Activated CD4-positive, alpha-beta T cell treated with anti-CD3 and anti-CD28 coated beads, Interleukin-2, amount 50 U/mL, for 24 hours (primary cell): Measurements from ENCODE around the gene SYNM.
"Not testable (repeated sequence)": the region's sequence is repeated elsewhere in the genome, so short reads cannot be mapped to it uniquely, and the experiment has no call there.

Experiments
- DNase-seq, 2 donors: peaks; one replicate each; pipeline ENCODE4 v3.0.0-alpha.2; 2020; ENCODE audit warnings: low read depth in 1 of 2, low spot score in 1 of 2

SYNM gene, protein sequence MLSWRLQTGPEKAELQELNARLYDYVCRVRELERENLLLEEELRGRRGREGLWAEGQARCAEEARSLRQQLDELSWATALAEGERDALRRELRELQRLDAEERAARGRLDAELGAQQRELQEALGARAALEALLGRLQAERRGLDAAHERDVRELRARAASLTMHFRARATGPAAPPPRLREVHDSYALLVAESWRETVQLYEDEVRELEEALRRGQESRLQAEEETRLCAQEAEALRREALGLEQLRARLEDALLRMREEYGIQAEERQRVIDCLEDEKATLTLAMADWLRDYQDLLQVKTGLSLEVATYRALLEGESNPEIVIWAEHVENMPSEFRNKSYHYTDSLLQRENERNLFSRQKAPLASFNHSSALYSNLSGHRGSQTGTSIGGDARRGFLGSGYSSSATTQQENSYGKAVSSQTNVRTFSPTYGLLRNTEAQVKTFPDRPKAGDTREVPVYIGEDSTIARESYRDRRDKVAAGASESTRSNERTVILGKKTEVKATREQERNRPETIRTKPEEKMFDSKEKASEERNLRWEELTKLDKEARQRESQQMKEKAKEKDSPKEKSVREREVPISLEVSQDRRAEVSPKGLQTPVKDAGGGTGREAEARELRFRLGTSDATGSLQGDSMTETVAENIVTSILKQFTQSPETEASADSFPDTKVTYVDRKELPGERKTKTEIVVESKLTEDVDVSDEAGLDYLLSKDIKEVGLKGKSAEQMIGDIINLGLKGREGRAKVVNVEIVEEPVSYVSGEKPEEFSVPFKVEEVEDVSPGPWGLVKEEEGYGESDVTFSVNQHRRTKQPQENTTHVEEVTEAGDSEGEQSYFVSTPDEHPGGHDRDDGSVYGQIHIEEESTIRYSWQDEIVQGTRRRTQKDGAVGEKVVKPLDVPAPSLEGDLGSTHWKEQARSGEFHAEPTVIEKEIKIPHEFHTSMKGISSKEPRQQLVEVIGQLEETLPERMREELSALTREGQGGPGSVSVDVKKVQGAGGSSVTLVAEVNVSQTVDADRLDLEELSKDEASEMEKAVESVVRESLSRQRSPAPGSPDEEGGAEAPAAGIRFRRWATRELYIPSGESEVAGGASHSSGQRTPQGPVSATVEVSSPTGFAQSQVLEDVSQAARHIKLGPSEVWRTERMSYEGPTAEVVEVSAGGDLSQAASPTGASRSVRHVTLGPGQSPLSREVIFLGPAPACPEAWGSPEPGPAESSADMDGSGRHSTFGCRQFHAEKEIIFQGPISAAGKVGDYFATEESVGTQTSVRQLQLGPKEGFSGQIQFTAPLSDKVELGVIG (N-terminal part only)

GRCh38 chr15:99104788-99105513, at the start of gene SYNM:
Gene SYNM, plus strand, starts transcription at chr15:99105080. Its CDS starts 120 bp downstream, at chr15:99105200.
- DNase-seq, result no peak

- no peak for DNase-seq
Measured at GRCh38 chr15:99055555-99056134, 49.2 kb upstream of the SYNM start.

DNA sequence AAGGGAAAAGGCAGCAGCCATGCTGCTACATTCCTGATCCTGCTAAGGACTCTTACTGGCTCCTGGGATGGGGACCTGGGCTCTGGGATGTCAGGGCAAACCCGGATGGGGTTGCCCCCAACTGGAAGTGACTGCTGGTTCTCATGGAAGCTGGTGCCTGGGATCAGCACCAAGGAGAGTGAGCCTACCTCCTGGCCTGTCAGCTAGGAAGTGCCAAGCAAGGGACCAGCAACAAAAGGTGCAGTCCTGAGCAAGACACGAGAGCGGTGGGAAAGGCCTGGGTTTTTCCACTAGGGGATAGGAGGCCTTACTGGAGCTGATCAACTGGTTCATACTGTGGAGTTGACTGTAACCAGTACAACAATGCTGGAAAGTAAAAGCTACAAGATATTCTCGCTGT, 47.9 kb upstream of the SYNM start:
- DNase-seq, result no peak

DNA sequence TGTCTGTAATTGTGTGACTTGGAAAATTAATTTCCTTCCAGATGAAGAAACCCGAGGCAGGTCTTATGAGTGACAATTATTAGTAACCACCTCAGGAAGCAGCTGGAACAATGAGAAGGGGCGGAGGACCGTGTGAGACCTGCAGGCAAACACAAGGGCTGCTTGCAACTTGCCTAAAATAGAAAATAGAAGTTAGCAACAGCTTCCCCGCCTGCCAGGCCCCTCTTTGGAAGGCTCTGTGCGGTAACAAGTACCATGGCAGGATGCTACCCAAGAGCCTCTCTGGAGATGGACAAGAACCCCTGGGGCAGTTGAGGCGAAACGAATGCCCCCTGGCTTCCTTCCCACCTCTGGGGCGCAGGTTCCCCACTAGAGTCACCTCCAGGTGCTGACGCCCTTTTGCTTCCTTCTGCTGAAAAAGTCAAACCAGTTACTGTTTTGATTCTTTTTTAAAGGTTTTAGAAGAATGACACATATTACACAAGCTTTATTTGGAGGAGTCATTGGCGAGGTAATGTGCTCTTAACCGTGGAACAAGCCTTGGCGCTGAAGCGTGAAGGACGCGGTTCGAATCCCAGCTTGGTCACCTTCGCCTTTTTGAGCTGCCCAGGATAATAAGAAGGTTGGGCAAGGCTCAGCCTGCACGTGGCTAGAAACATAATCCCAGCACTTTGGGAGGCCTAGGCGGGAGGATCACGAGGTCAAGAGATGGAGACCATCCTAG, 47.0 kb upstream of the SYNM start:
- DNase-seq, result no peak

- DNase-seq, result no peak
Measured at GRCh38 chr15:99058421-99058870, 46.4 kb upstream of the SYNM start.

- DNase-seq, result peak; percentile 13 to 19
Measured at GRCh38 chr15:99059010-99059981, 45.6 kb upstream of the SYNM start.

GRCh38 chr15:99060186-99060585, 44.7 kb upstream of the SYNM start:
- not testable (repeated sequence) for DNase-seq

GRCh38 chr15:99062226-99062625, 42.7 kb upstream of the SYNM start:
- no peak for DNase-seq

DNA sequence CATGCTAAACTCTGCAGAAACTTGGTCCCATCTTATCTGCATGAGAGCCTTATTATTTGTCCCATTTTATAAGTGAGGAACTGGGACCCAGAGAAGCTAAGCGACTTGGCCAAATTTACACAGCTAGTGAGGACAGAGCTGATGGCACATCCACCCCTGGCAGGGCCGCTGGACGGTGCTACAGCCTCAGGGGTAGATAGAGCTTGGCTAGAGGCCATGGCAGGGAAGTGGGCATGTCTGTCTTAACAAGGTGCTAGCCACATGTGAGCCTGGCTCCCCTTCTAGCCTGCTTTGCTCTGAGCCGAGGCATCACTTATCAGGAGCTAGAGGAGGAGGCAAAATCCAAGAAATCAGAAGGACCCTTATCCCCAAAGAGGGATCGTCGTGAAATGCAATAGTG, 36.7 kb upstream of the SYNM start:
- no peak for DNase-seq

DNA sequence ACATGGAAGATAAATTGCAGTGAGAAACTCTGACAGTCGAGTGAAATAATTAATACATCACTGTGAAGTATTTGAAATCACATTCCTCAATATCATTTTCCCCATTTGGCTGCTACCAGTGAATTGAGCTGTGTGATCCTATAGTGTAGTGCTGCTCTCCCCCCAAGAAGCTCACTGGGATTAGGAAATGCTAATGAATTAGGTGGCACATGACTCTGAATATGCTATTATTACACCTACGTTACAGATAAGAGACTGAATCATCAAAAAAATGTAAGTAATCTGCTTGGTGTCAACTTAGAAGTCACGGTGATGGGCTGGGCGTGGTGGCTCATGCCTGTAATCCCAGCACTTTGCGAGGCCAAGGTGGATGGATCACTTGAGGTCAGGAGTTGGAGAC, 34.7 kb upstream of the SYNM start:
- DNase-seq, result no peak

DNA sequence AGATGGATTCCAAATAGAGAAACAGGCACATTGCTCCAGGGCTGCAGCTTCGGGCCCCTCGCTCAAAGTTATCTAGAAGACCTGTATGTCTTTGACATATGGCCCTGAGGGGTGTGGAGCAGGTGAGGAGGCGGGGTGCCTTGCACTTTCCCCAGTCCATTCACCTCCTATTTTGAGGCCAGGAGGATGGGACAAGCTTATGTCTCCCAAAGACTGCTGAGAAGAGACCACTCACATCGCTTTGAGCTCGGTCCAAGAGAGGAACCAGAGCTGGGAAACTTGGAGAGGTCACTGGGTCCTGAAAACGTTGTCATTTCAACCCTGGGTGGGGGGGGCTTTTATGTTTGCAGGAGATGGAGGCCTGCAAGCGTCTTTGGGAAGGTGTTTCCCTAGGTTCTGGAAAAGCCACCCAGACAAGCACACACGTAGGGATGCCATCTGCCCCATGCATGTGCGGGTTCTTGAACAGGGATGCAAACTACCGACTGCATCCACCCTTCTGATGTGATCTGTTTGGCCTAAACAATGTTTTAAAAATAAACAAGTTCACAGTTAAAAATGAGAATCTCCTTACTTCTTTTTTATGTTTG, 33.7 kb upstream of the SYNM start:
- no peak for DNase-seq

DNA sequence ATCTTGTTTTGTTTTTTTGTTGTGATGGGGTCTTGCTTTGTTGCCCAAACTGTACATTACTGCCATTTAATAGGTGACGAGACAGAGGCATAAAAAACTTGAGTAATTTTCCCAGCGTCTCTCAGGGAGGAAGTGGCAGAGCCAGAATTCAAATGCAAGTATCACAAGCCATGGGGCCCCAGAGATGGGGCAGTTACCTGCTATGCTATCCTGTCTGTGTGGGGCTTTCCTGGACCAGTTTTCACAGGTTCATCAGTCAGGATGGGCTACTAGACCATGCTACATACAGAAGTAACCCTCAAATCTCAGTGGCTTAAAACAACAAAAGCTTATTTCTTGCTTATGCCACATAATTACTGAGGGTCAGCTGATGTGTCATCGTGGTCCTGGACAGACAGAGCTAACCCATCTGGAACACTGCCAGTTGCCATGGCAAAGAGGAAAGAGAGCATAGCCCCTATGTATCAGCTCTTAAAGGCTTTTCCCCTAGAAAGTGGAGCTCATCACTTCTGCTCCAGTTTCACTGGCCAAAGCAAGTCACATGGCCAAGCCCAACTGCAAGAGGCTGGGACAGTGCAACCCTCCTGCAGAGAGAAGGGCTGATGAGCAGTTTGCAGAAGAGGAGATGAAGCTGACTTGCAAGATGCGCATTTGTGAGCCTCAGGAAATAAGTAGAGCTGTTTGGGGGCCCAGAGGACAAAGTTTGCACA, 31.7 kb upstream of the SYNM start:
- no peak for DNase-seq

- no peak for DNase-seq
Measured at GRCh38 chr15:99074446-99074845, 30.4 kb upstream of the SYNM start.

- not testable (repeated sequence) for DNase-seq
Measured at GRCh38 chr15:99075059-99075652, 29.7 kb upstream of the SYNM start.

- no peak for DNase-seq
Measured at GRCh38 chr15:99076109-99076508, 28.8 kb upstream of the SYNM start.

- DNase-seq, result peak in 1 of 2 donors; percentile 41
Measured at GRCh38 chr15:99076555-99077308, 28.1 kb upstream of the SYNM start.
